Ramos (cell line): Measurements from ENCODE around the gene CBLN3.

Experiments
- in situ Hi-C: fragments of 300-500 bp; cut with MboI; formaldehyde crosslinking; loops from one replicate; pipeline ENCODE4 v1.14.3; 2022; ENCODE audit warnings: low sequenced_read_pairs; ENCODE audit not compliant: unreplicated experiment

Gene CBLN3

GRCh38 chr14:24427537-24428508 is 1.6 kb downstream of the CBLN3 start:
- in situ Hi-C loops, result loop anchor here (25.0 kb wide), 1 partner anchor 441 kb away; the partner anchor contains the start of gene DHRS4L2

- in situ Hi-C loops, result loop anchor here (25.0 kb wide), 1 partner anchor 440 kb away; the partner anchor contains the start of gene DHRS4L2
Observed at GRCh38 chr14:24426912-24427536, 2.4 kb downstream of the CBLN3 start.

- in situ Hi-C loops, result loop anchor here (25.0 kb wide), 1 partner anchor 439 kb away; the partner anchor contains the start of gene DHRS4L2
Observed at GRCh38 chr14:24426150-24426911, 3.1 kb downstream of the CBLN3 start.

DNA sequence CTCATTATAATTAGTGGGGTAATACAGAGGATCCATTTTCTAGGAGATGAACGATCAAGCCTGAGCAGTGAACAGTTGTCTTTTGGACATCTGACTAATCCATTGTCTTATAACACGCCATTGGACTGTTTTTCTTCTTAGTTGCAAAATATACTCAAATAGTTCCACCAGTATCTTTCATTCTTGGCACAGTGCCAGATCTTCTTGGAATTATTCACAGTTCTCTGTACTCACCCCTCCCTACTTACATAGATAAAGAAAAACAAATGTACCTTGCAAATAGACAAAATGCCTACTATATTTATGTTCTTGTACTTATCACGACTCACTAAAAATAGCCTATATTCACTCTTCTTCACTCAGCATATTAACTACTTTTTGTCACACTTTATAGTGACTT is 3.8 kb downstream of the CBLN3 start:
- in situ Hi-C loops, result loop anchor here (25.0 kb wide), 1 partner anchor 438 kb away; the partner anchor contains the start of gene DHRS4L2

DNA sequence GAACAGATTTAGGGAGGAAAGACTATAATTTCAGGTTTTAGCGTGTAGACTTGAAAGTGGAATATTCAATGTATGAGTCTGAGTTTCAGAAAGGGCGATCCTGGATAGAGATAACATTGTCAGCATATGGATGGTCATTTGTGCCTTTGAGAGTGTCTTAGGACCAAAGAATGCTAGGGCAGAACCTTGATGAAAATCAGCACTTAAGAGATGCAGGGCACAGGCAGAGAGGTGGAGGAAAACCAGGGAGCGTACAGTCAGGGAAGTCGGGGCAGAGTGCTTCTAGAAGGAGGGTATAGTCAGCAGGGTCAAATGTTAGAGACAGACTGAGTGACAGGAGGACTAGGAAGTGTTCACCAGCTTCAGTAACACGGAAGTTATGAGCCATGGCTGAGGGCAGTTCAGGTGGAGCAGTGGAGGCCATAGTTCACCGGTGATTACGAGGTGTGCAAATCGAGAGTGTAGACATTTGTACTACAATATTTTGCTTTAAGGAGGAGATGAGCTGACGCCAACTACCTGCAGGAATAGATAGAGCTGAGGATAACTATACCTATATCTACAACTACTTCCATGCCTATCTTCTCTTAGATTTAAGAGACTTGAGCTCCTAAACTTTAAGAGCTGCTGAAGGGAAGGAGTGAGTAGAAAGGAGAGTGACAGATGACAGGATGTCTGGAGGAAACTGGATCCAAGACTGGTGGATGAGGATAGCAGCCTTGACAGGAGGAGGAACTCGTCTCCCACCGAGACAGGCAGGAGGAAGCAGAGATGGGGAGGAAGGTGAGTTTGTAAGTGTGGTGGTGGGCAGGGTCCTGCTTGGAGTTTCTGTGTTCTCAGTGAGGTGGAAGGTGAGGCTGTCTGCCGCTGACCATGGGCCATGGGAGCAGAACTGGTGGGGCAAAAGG is 6.5 kb downstream of the CBLN3 start:
- in situ Hi-C loops, result no loop called here

DNA sequence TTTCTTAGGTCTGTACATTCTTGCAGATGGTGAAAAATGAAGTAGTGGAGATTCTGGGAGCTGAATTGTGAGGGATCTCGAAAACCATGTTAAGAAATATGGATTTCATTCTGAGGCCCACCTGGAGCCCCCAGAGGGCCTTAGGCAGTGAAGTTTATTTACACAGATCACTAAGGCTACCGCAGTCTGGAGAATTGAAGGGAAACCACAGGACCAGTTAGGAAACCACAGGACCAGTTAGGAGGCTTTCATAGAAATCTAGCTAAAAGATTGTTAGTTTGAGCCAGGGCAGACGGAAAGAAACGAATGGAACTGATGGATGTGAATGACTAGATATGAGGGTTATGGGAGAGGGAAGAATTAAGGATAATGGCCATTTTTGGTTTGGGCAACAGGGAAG is 7.2 kb downstream of the CBLN3 start:
- in situ Hi-C loops, result no loop called here

DNA sequence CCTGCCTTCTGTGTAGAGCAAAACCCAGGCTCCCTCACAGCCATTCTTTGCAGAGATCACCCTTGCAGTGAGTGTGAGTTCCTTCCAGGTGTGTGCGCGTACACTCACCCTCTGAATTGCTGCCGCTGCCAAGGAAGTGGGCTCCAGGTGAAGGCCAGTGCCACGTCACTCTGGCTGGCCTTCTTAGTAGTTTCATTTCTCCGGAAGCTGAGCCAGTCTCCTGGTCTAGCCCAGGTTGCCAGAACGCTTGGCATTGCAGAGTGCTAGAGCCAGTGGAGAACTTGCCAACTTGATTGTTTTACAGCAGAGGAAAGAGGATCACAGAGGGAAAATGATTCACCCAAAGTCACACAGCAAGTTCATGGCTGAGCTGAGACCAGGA is 11.0 kb downstream of the CBLN3 start:
- in situ Hi-C loops, result no loop called here

DNA sequence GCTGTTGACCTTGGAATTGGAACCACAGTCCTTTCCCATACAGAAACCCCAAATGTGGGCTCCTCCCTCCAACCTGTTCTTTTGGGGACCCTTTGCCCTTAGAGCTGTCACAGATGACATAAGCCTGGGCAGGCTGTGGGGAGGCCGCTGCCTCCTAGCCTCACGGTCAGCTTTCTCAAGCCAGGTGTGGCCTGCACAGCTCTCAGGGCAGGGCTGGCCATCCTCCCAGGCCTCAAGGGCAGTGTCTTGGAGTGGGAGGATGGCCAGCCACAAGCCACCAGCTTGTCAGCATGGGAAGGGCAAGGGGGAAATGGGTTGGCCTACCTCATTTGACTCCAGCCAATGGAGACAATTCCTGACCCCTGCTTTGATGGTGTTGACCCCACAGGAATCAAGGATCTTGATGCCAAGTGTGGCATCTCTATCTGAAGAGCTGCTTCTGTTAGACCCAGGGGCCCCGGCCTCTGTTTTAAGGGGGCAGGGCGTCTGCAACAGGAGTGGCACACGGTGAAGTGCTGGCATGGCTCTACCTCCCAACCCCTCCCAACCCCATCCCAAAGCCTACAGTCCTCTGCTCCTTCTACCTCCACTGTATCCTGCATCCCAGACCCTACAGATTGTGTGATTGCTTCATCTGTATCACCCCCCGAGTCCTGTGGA is 11.5 kb downstream of the CBLN3 start:
- in situ Hi-C loops, result no loop called here

DNA sequence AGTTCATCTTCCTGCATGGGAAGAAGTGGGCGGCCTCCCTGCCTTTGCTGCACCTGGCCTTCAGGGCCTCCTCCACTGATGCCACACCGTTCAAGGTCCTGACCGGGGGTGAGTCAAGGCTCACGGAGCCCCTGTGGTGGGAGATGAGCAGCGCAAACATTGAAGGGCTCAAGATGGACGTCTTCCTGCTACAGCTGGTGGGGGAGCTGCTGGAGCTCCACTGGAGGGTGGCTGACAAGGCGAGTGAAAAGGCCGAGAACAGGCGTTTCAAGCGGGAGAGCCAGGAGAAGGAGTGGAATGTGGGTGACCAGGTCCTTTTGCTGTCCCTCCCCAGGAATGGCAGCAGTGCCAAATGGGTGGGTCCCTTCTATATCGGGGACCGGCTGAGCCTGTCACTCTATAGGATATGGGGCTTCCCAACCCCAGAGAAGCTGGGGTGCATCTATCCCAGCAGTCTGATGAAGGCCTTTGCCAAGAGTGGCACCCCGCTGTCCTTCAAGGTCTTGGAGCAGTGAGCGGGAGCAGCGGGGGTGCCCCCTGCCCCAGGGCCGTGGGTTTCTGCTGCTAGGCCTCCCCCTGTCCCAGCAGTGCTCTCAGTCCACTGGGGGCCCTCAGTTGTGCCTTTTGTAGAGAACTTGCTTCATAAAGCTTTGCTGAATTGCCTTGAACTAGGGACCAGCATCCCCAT is 12.4 kb downstream of the CBLN3 start:
- in situ Hi-C loops, result no loop called here

GRCh38 chr14:24416254-24416931 is 13.1 kb downstream of the CBLN3 start:
- in situ Hi-C loops, result no loop called here

- in situ Hi-C loops, result no loop called here
Observed at GRCh38 chr14:24415421-24416253, 13.8 kb downstream of the CBLN3 start.

GRCh38 chr14:24414732-24415420 is 14.6 kb downstream of the CBLN3 start:
- in situ Hi-C loops, result loop anchor here (5.0 kb wide), 1 partner anchor 43 kb away; no protein-coding TSS in a partner anchor

DNA sequence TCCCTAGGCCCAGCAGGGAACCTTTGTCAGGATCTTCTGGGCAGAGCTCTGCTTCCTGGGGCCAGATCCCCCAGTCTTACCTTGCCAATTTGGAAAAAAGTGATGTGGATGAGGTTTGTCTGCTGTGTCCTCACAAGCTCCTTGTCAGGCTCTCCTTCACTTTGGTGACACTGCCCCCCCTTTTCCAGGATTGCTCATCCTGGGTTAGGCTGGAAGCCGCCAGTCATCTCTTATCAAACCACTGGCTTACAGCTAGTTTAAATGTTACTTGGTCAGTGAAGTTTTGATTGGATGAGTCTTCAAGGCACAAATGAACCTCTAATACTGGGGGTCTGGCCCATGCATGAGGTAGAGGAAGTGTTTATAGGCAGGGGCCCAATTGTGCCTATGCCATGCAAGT is 15.4 kb downstream of the CBLN3 start:
- in situ Hi-C loops, result loop anchor here (5.0 kb wide), 1 partner anchor 42 kb away; no protein-coding TSS in a partner anchor

DNA sequence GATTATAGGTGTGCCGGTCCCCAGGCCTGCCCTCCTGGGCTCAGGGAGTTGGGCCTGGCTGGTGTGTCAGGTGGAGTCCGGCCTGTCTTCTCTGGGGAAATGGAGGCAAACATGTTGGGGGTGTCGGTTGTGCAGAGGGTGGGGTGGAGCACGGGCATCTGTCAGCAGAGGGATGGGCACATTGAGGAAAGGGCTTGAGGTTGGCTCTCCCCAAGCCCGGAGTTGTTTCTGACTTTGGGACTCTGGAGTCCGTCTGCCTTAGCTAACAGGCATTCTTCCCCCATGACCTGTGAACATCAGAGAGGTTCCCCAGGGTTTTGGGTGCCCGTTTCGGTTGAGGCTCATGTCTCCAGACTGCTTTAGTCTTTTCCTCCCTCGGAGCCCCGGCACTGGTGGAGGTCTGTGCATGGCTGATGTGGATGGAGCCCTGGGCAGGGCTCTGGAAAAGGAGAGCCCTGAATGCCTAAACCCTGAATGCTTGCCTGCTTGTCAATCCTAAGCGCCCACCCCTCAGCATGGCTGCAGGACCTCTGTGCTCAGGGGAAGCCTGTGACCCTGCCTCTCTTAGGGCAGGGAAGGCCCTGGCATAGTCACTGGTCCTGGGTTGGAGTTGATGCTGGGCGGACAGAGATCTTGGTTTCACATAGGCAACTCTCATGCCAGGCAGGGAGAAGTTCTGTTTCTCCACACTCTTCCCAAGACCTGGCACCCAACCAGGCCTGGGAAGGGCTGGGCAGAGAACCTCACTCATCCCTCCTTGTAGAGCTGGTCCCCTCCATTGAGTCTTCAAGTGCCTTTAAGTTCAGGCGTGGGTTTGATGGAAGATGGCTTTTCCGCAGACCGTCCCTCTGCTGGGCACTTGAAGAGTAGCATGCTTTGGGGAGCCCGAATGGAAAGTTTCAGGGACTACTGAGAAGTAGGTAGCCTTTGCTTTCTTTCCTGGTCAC is 17.8 kb downstream of the CBLN3 start:
- in situ Hi-C loops, result loop anchor here (5.0 kb wide), 1 partner anchor 39 kb away; no protein-coding TSS in a partner anchor

- in situ Hi-C loops, result loop anchor here (5.0 kb wide), 1 partner anchor 38 kb away; no protein-coding TSS in a partner anchor
Observed at GRCh38 chr14:24409956-24410355, 19.5 kb downstream of the CBLN3 start.
